ENCODE measurements around the gene OSBPL2.
A peak's percentile ranks its signal among the peaks of the same experiment; 100 is the strongest.

The OSBPL2 gene

GRCh38 chr20:62303340-62304226 is 65.3 kb downstream of the OSBPL2 start (continued):
- TF ChIP-seq ZBTB7A (tag by site-specific recombination; IDR thresholded peaks at IDR 0.05; ENCODE audit: low read depth), result 0 out of 2 replicates have a peak, but pooled peaks have one; percentile 15
- peak; percentile 82 for TF ChIP-seq GLIS1 (tag by site-specific recombination; IDR thresholded peaks at IDR 0.05)
- TF ChIP-seq ZNF792 (tag by site-specific recombination; IDR thresholded peaks at IDR 0.05), result no peak
- TF ChIP-seq ZNF335 (tag by site-specific recombination; conservative IDR thresholded peaks at IDR 0.05), result peak; percentile 74; the same call in 1 of the 2 replicates
- TF ChIP-seq KLF8 (tag by site-specific recombination; IDR thresholded peaks at IDR 0.05), result 0 out of 2 replicates have a peak, but pooled peaks have one; percentile 6
- TF ChIP-seq ZNF600 (tag by site-specific recombination; IDR thresholded peaks at IDR 0.05), result peak; percentile 57; the same call in 1 of the 2 replicates
- TF ChIP-seq ZBTB21 (tag by site-specific recombination; IDR thresholded peaks at IDR 0.05), result no peak
- TF ChIP-seq PRDM10 (tag by site-specific recombination; IDR thresholded peaks at IDR 0.05), result no peak
- no peak for TF ChIP-seq WT1 (tag by site-specific recombination; IDR thresholded peaks at IDR 0.05)
- TF ChIP-seq YY1 (tag by site-specific recombination; IDR thresholded peaks at IDR 0.05), result no peak
- TF ChIP-seq EGR2 (tag by site-specific recombination; IDR thresholded peaks at IDR 0.05; ENCODE audit: low read depth), result no peak
- no peak for TF ChIP-seq ZNF837 (tag by site-specific recombination; IDR thresholded peaks at IDR 0.05)

GRCh38 chr20:62304331-62305148 is 66.2 kb downstream of the OSBPL2 start:
- POLR2A ChIA-PET, result interaction anchor here (1.3 to 2.8 kb wide), 3 partner anchors 63 to 82 kb away, joined by 3 to 12 read pairs (median 4); partner anchors contain the start of genes LAMA5 and RPS21
- H3K4me1 ChIP-seq (ENCODE audit: control insufficient read depth, insufficient read depth, low read length), result peaks cover 8% of the 10 kb centered on the region
- peak overlapping the region; percentile 22; the same call in 1 of the 2 replicates for H3K27ac ChIP-seq (ENCODE audit: extremely low read depth, low read depth, low read length)
- no peaks in the 10 kb centered on the region for H3K9me3 ChIP-seq (ENCODE audit: control insufficient read depth, insufficient read depth, low read depth, low read length)
- CTCF ChIA-PET, result interaction anchor here (0.7 to 2.4 kb wide), 4 partner anchors 65 to 297 kb away, joined by 3 to 22 read pairs (median 3); no protein-coding TSS in a partner anchor
- TF ChIP-seq ZSCAN4 (tag by site-specific recombination; IDR thresholded peaks at IDR 0.05) (no peak), HIC1 (tag by site-specific recombination; IDR thresholded peaks at IDR 0.05) (peak; percentile 9; the same call in 1 of the 2 replicates), GLIS2 (tag by site-specific recombination; IDR thresholded peaks at IDR 0.05) (peak; percentile 36; the same call in 1 of the 2 replicates), ZIC2 (tag by site-specific recombination; IDR thresholded peaks at IDR 0.05) (peak; percentile 15; the same call in 1 of the 2 replicates), ZNF146 (tag by site-specific recombination; IDR thresholded peaks at IDR 0.05) (no peak), ZNF121 (tag by site-specific recombination; IDR thresholded peaks at IDR 0.05) (no peak)
- peaks cover 0 to 59% of the 10 kb centered on the region in 2 experiments; a peak in 1 of 3 replicates for H3K36me3 ChIP-seq (ENCODE audit: control insufficient read depth in 2 of 2, insufficient read depth in 1 of 2, low read length in 2 of 2)
- H3K4me3 ChIP-seq (ENCODE audit: low read depth, low read length), result peak overlapping the region; percentile 92

Data from HEK293 (cell line).